Ishikawa (cell line): Measurements from ENCODE around the gene C10orf62.

Source experiments
- CEBPB ChIP-seq: IDR thresholded peaks from 2 replicates; pipeline ENCODE4 v1.6.1; 2012
- CREB1 ChIP-seq: IDR thresholded peaks from 2 replicates; pipeline ENCODE4 v1.6.1; 2012; ENCODE audit warnings: low read depth
- EGR1 ChIP-seq: IDR thresholded peaks from 2 replicates; pipeline ENCODE4 v1.6.1; 2012
- EP300 ChIP-seq: IDR thresholded peaks from 2 replicates; pipeline ENCODE4 v1.6.1; 2012; ENCODE audit warnings: borderline replicate concordance
- FOXM1 ChIP-seq: IDR thresholded peaks from 2 replicates; pipeline ENCODE4 v1.6.1; 2012; ENCODE audit warnings: low read depth, borderline replicate concordance
- MAX ChIP-seq: IDR thresholded peaks from 2 replicates; pipeline ENCODE4 v1.6.1; 2012
- NFIC ChIP-seq: IDR thresholded peaks from 2 replicates; pipeline ENCODE4 v1.6.1; 2012
- RAD21 ChIP-seq: IDR thresholded peaks from 2 replicates; pipeline ENCODE4 v1.6.1; 2012; ENCODE audit warnings: low read depth
- REST ChIP-seq: IDR thresholded peaks from 2 replicates; pipeline ENCODE4 v1.6.1; 2012; ENCODE audit warnings: low read depth, mild to moderate bottlenecking
- TAF1 ChIP-seq: IDR thresholded peaks from 2 replicates; pipeline ENCODE4 v1.6.1; 2012; ENCODE audit warnings: low read depth, mild to moderate bottlenecking
- TCF12 ChIP-seq: IDR thresholded peaks from 2 replicates; pipeline ENCODE4 v1.6.1; 2012; ENCODE audit warnings: low read depth
- TEAD4 ChIP-seq: IDR thresholded peaks from 2 replicates; pipeline ENCODE4 v1.6.1; 2012
- USF1 ChIP-seq: IDR thresholded peaks from 2 replicates; pipeline ENCODE4 v1.6.1; 2012
- YY1 ChIP-seq: IDR thresholded peaks from 2 replicates; pipeline ENCODE4 v1.6.1; 2012; ENCODE audit warnings: low read depth
- ZBTB7A ChIP-seq: IDR thresholded peaks from 2 replicates; pipeline ENCODE4 v1.6.1; 2012; ENCODE audit warnings: low read depth

The C10orf62 gene

GRCh38 chr10:97584060-97584797, 5.3 kb upstream of the C10orf62 start, which contains the start of gene HOGA1:
Gene HOGA1, plus strand, starts transcription at chr10:97584389. Its CDS starts 315 bp downstream, at chr10:97584704.
- no peak for TF ChIP-seq TAF1
- TF ChIP-seq YY1, result no peak
- peak; percentile 40; the same call in 1 of the 2 replicates for TF ChIP-seq NFIC
- no peak for TF ChIP-seq CREB1
- TF ChIP-seq MAX, result peak; percentile 81
- peak; percentile 98 for TF ChIP-seq USF1
- no peak for TF ChIP-seq REST
- TF ChIP-seq CEBPB, result no peak
- TF ChIP-seq FOXM1, result no peak
- no peak for TF ChIP-seq TEAD4

GRCh38 chr10:97584798-97585438, 4.6 kb upstream of the C10orf62 start:
- TF ChIP-seq YY1 (no peak), FOXM1 (no peak), CEBPB (no peak), TCF12 (no peak), NFIC (no peak), REST (no peak), CREB1 (no peak), RAD21 (no peak), USF1 (no peak), ZBTB7A (no peak), TEAD4 (no peak), TAF1 (no peak), EP300 (no peak), MAX (no peak)

GRCh38 chr10:97585439-97585811, 4.1 kb upstream of the C10orf62 start:
- TF ChIP-seq EGR1, result no peak
- TF ChIP-seq EP300, result no peak
- TF ChIP-seq TAF1, result no peak
- TF ChIP-seq TCF12, result no peak
- TF ChIP-seq YY1, result no peak
- TF ChIP-seq RAD21, result no peak
- no peak for TF ChIP-seq FOXM1
- TF ChIP-seq REST, result no peak
- no peak for TF ChIP-seq ZBTB7A
- TF ChIP-seq MAX, result no peak

GRCh38 chr10:97587183-97587582, 2.3 kb upstream of the C10orf62 start:
- TF ChIP-seq REST (no peak), RAD21 (no peak), TEAD4 (no peak), CEBPB (no peak), ZBTB7A (no peak), TCF12 (no peak), NFIC (no peak), TAF1 (no peak), YY1 (no peak), CREB1 (no peak), USF1 (no peak), MAX (no peak), FOXM1 (no peak), EGR1 (no peak)
